Measurements from ENCODE around the gene XPR1.

The XPR1 gene

DNA sequence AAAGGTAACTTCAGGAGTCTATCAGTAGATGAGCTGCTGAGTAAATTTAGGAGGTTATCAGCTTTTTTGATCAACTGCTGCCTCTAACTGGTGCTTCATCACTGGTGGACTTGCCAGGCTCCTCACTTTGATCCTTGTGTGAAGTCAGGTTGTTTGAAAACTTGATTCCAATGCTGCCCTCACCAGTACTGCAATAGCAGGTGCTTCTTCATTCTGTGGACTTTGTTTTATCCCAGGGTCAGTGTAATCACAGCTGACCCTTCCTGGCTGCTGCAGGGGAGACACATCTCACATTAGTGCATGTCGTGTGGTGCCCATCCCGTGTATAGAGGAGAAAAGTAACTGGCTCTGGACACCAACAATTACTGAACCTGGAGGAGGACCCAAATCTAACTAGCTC is 260.9 kb downstream of the XPR1 start:
- Histone ChIP-seq H3K4me2 (ENCODE audit: low read depth, low read length, poor library complexity, severe bottlenecking) (no peak overlapping the region), H3K27me3 (ENCODE audit: low read length) (no peaks in the 10 kb centered on the region), H3K36me3 (ENCODE audit: low read length) (no peaks in the 10 kb centered on the region), H2AFZ (ENCODE audit: low read depth, low read length, severe bottlenecking) (no peak overlapping the region), H3K9me2 (replicated peaks; ENCODE audit: insufficient read depth, low read length) (no peaks in the 10 kb centered on the region), H3K79me2 (ENCODE audit: insufficient read depth, low read length) (no peaks in the 10 kb centered on the region), H3K9ac (ENCODE audit: low read length) (no peak overlapping the region), H3K4me3 (ENCODE audit: insufficient read depth, low read length, poor library complexity, severe bottlenecking) (no peak overlapping the region), H3K27ac (ENCODE audit: low read depth, low read length) (no peak overlapping the region), H4K20me1 (ENCODE audit: low read depth, low read length) (no peaks in the 10 kb centered on the region), H3F3A (ENCODE audit: insufficient read depth) (no peaks in the 10 kb centered on the region), H3K9me3 (ENCODE audit: insufficient read depth, low read length) (no peaks in the 10 kb centered on the region)
- TF ChIP-seq CTCF (IDR thresholded peaks at IDR 0.05; ENCODE audit: insufficient read depth, low read length, poor library complexity, severe bottlenecking) = no peak
- TF ChIP-seq EZH2phosphoT487 (conservative IDR thresholded peaks at IDR 0.05; ENCODE audit: low read length) = no peak

DNA sequence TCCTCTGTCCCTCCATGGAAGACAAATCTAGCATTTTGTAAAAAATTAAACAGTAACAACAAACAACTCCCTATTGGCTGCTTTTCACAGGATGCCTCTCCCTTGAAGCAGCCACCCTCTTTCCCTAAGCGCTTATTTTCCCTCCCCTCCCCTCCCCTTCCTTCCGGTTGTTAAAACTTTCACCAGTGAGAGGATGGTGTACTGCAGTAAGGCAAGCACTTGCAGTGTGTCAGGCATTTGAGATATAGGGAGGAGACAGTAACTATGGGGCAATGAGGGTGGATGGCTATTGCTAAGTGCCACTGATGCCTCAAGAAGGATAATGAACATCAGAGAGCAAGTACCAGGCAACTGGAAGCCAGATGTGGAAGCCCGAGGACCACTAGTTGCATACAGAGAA is 261.8 kb downstream of the XPR1 start:
- H2AFZ ChIP-seq (ENCODE audit: low read depth, low read length, severe bottlenecking) = no peak overlapping the region
- no peaks in the 10 kb centered on the region for H4K20me1 ChIP-seq (ENCODE audit: low read depth, low read length)
- no peaks in the 10 kb centered on the region for H3K9me3 ChIP-seq (ENCODE audit: insufficient read depth, low read length)
- no peaks in the 10 kb centered on the region for H3K27me3 ChIP-seq (ENCODE audit: low read length)
- H3K36me3 ChIP-seq (ENCODE audit: low read length) = no peaks in the 10 kb centered on the region
- H3K9ac ChIP-seq (ENCODE audit: low read length) = no peak overlapping the region
- no peak for TF ChIP-seq EZH2phosphoT487 (conservative IDR thresholded peaks at IDR 0.05; ENCODE audit: low read length)
- TF ChIP-seq CTCF (IDR thresholded peaks at IDR 0.05; ENCODE audit: insufficient read depth, low read length, poor library complexity, severe bottlenecking) = no peak
- H3F3A ChIP-seq (ENCODE audit: insufficient read depth) = no peaks in the 10 kb centered on the region
- H3K79me2 ChIP-seq (ENCODE audit: insufficient read depth, low read length) = no peaks in the 10 kb centered on the region
- H3K4me3 ChIP-seq (ENCODE audit: insufficient read depth, low read length, poor library complexity, severe bottlenecking) = no peak overlapping the region
- no peak overlapping the region for H3K27ac ChIP-seq (ENCODE audit: low read depth, low read length)
- no peaks in the 10 kb centered on the region for H3K9me2 ChIP-seq (replicated peaks; ENCODE audit: insufficient read depth, low read length)
- no peak overlapping the region for H3K4me2 ChIP-seq (ENCODE audit: low read depth, low read length, poor library complexity, severe bottlenecking)

DNA sequence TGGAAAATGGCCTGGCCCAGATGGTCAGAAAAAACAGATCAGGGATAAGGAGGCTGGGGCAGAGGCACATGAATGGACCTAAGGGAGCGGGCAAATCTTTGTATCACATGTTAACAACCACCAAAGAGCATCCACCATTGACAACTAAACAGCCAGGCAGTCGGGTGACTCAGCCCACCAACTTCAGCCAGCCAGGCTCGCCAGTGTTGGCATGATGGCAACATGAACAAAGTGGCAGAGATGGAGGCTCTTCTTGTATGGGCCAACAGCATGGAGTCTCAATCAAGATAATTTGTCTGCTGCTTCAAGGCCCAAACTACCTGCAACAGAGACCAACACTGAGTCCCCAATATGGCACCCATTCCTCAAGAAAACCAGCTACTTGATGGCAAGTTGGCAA is 264.3 kb downstream of the XPR1 start:
- Histone ChIP-seq H3K79me2 (ENCODE audit: insufficient read depth, low read length) (no peaks in the 10 kb centered on the region), H3K4me3 (ENCODE audit: insufficient read depth, low read length, poor library complexity, severe bottlenecking) (no peak overlapping the region), H4K20me1 (ENCODE audit: low read depth, low read length) (no peaks in the 10 kb centered on the region), H3K9me3 (ENCODE audit: insufficient read depth, low read length) (no peaks in the 10 kb centered on the region), H2AFZ (ENCODE audit: low read depth, low read length, severe bottlenecking) (no peak overlapping the region), H3K4me2 (ENCODE audit: low read depth, low read length, poor library complexity, severe bottlenecking) (no peak overlapping the region), H3K36me3 (ENCODE audit: low read length) (no peaks in the 10 kb centered on the region), H3F3A (ENCODE audit: insufficient read depth) (no peaks in the 10 kb centered on the region), H3K27me3 (ENCODE audit: low read length) (no peaks in the 10 kb centered on the region), H3K9me2 (replicated peaks; ENCODE audit: insufficient read depth, low read length) (no peaks in the 10 kb centered on the region), H3K9ac (ENCODE audit: low read length) (no peak overlapping the region), H3K27ac (ENCODE audit: low read depth, low read length) (no peak overlapping the region)
- TF ChIP-seq EZH2phosphoT487 (conservative IDR thresholded peaks at IDR 0.05; ENCODE audit: low read length) = no peak

- Histone ChIP-seq H3F3A (ENCODE audit: insufficient read depth) (no peaks in the 10 kb centered on the region), H3K36me3 (ENCODE audit: low read length) (no peaks in the 10 kb centered on the region), H3K79me2 (ENCODE audit: insufficient read depth, low read length) (no peaks in the 10 kb centered on the region), H3K9me2 (replicated peaks; ENCODE audit: insufficient read depth, low read length) (no peaks in the 10 kb centered on the region), H2AFZ (ENCODE audit: low read depth, low read length, severe bottlenecking) (no peak overlapping the region), H3K4me2 (ENCODE audit: low read depth, low read length, poor library complexity, severe bottlenecking) (no peak overlapping the region), H3K27ac (ENCODE audit: low read depth, low read length) (no peak overlapping the region), H3K27me3 (ENCODE audit: low read length) (no peaks in the 10 kb centered on the region), H3K9me3 (ENCODE audit: insufficient read depth, low read length) (no peaks in the 10 kb centered on the region), H3K4me3 (ENCODE audit: insufficient read depth, low read length, poor library complexity, severe bottlenecking) (no peak overlapping the region), H3K9ac (ENCODE audit: low read length) (no peak overlapping the region), H4K20me1 (ENCODE audit: low read depth, low read length) (no peaks in the 10 kb centered on the region)
- TF ChIP-seq CTCF (IDR thresholded peaks at IDR 0.05; ENCODE audit: insufficient read depth, low read length, poor library complexity, severe bottlenecking) (no peak), EZH2phosphoT487 (conservative IDR thresholded peaks at IDR 0.05; ENCODE audit: low read length) (no peak)
These were observed 266.8 kb downstream of the XPR1 start for GRCh38 chr1:180898441-180899219.
